WI38 (cell line): Measurements from ENCODE around the gene FAM222B.

Experiments used
- H3K4me3 ChIP-seq: 2 replicates; pipeline ENCODE4 v1.5.1; 2011; ENCODE audit warnings: low read depth, mild to moderate bottlenecking, control low read depth, low read length
- CTCF ChIP-seq: IDR thresholded peaks from 2 replicates; pipeline ENCODE4 v1.5.1; 2012; ENCODE audit warnings: low read depth, mild to moderate bottlenecking, control low read depth, low read length

Gene FAM222B

DNA sequence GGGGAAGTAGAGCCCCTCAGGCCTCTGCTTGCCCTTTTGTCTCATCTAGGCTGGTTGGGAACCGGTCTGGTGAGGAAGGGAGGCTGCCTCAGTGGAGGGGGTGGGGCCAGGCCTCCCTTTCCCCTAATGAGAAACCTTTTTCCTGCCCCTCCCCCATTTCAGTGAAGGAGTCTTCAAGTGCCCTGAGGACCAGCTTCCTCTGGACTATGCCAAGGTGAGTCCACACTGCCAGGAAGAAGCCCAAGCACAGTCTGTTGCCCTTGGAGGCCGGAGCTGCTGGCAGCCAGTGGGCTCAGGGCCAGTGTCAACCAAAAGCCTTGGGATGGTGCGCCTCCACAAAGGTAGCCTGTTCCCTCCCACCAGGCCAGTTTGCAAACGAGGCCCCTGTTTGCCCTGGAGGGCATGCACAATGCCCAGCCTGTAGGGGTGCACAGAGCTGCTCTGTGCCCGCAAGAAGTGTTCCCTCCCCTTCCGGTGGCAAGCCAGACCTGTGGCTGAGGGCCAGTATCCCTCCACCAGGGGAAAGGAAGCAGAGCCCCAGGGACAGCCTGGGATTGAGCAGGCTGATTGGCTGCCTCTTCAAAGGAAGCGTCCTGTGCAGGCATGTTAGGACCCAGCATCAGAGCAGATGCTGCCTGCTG, 95.4 kb downstream of the FAM222B start:
- no peak overlapping the region for H3K4me3 ChIP-seq
- TF ChIP-seq CTCF: no peak

- H3K4me3 ChIP-seq: no peak overlapping the region
- TF ChIP-seq CTCF: no peak
These were observed 96.0 kb downstream of the FAM222B start for GRCh38 chr17:28746611-28747050.

- TF ChIP-seq CTCF: no peak
- H3K4me3 ChIP-seq: peak overlapping the region; percentile 75
These were observed 96.7 kb downstream of the FAM222B start for GRCh38 chr17:28745786-28746411.

DNA sequence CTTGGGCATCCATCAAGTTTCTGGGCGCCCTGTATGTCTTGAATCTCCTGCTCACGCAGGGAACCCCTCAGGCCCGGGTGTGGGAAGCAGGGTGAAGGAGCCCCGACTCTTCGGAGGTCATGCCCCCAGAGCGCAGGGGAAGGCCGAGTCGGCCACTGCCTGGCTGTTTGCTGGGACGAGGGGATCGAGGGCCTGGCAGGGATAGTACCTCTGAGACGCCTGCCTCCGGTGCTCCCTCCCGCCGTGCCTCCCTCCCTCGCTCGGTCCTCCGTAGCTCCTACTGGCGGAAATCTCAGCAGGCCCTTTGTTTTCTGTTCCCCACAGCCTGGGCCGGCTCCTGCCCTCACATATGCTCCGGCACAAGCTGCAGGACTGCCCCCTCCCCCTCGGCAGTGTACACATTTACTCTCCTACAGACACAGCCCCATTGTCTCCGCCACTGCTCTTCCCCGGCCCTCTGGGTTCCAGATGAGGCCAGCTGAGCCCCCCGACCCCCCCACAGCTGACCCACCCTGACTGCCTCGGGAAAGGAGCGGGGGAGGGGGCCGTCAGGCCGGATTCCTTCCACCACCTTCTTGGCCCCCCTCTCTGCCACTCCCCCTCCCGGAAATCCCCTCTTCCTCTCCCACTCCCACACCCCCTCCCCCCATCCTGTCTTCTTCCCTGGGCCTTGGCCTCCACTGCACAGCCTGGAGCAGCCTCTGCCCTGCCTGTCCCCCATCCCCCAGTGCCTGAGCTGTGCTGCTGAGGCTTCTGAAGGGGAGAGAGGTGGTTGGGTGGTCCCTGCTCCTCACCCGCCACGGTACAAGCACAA, 97.4 kb downstream of the FAM222B start:
- no peak for TF ChIP-seq CTCF
- peak overlapping the region; percentile 75 for H3K4me3 ChIP-seq

DNA sequence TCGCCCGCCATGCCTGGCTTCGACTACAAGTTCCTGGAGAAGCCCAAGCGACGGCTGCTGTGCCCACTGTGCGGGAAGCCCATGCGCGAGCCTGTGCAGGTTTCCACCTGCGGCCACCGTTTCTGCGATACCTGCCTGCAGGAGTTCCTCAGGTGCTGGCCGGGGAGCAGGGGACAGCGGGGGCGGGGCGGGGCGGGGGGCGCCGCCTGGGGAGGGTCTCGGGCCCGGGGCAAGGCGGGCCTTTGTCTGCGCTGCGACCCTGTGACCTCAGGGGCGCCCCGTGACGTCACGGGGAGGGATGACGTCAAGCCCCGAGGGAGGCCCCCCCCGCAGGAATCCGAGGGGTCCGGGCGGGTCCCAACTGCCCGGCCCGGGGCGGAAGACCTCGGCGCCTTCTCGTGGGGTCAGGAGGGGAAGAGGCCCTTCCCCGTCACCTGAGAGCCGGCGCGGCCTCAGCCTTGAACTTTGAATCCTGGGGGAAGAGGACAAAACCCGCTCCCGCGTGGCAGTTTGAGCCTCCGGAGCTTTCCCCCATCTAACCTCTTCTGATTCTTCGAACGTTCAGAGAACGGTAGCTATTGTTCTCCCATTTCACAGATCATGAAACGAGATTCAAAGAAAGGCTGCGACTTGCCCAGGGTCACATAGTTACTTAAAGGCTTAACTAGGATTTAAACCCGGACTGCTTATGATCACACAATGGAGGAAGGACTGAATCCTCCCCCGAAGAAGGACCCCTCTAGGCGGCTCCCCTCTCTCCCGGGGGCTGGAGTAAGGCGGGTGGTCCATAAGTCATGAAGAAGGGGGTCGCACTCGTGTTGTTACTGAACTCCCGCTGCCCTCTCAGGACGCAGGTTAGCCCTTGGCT, 98.3 kb downstream of the FAM222B start:
- no peak for TF ChIP-seq CTCF

DNA sequence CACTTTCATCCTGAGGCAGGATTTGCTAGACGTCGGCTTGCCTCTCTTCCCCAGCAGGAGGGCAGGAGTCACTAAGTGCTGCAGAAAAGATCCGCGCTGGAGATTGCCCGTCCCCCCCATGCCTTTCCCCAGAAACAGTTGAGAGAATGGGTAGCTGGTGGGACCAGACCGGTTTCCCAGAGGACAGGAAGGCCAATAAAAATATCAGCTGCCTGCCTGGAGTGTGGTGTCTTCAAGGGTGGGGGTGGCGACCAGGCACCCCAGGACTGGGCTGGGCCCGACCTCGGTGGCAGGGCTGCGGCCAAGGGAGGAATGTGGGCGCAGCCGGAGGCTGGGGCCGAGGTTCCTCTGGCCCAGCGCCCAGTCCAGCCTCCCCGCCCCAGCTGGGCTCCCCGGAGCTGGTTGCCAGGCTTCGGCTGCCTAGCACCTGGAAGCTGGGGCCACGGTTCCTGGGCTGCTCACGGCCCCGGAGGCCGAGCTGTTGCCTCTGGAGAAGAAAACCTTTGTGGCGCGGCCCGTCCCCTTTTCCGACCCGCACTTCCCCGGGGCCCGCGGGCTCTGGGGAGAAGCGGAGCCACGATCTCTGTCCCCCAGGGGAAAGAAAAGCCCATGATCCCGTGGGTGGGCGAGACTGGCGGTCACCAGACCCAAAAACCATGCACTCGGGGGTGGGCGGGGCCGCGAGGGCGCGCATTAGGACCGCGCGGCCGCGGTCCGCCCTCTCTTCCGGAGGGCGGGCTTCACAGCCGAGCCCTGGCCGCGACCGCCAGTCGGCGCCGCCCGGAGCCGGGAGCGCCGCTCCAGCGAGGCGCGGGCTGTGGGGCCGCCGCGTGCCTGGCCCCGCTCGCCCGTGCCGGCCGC, 99.1 kb downstream of the FAM222B start, which contains the start of gene TRAF4:
TSS of gene TRAF4 (plus strand) at position 769 of the 861 bp plus-strand sequence. CDS start 102 bp downstream, outside the sequence.
- peak within 1 kb of the TSS; percentile 75 for H3K4me3 ChIP-seq
- no peak for TF ChIP-seq CTCF

More for the DNA sequence above, 98.3 kb downstream of the FAM222B start:
- H3K4me3 ChIP-seq: peak overlapping the region; percentile 75
